Sigmoid colon (tissue), 4 donors: Measurements from ENCODE around the gene HECTD4.

Experiments
- CTCF ChIP-seq, 4 experiments: fragments of 450-650 bp in 3 of 4; fragments of 200-600 bp in 1 of 4; IDR thresholded peaks; one replicate each; pipeline ENCODE4 v1.5.1; 2016 to 2019; ENCODE audit warnings: antibody characterized with exemption in 4 of 4, mild to moderate bottlenecking in 3 of 4, moderate library complexity in 2 of 4
- EP300 ChIP-seq, 4 donors: sonication (generic); formaldehyde crosslinking; IDR thresholded peaks; one replicate each; pipeline ENCODE4 v1.6.1; 2017; ENCODE audit warnings: antibody characterized with exemption in 4 of 4
- POLR2AphosphoS5 ChIP-seq, 4 donors: sonication (generic); formaldehyde crosslinking; IDR thresholded peaks; one replicate each; pipeline ENCODE4 v1.6.1; 2017; ENCODE audit warnings: antibody characterized with exemption in 4 of 4

GRCh38 chr12:112216223-112216622 is 166.0 kb downstream of the HECTD4 start:
- TF ChIP-seq CTCF (IDR thresholded peaks at IDR 0.05): no peak
- no peak for TF ChIP-seq POLR2AphosphoS5 (IDR thresholded peaks at IDR 0.05)
- TF ChIP-seq EP300 (IDR thresholded peaks at IDR 0.05): no peak
